OCI-LY7 (cell line): ENCODE results near the gene TMIGD2.

ENCODE experiments used
- CTCF ChIP-seq: fragments of 200-600 bp; sonication (generic); conservative IDR thresholded peaks from 2 replicates; pipeline ENCODE4 v1.5.1; 2014; ENCODE audit warnings: mild to moderate bottlenecking, antibody characterized with exemption, low read length, moderate library complexity, mixed read lengths
- EZH2phosphoT487 ChIP-seq: fragments of 200-600 bp; sonication (generic); IDR thresholded peaks from 2 replicates; pipeline ENCODE4 v1.6.1; 2018; ENCODE audit warnings: low read depth, borderline replicate concordance, mild to moderate bottlenecking, mixed run types, antibody characterized with exemption, low read length, moderate library complexity, mixed read lengths

DNA sequence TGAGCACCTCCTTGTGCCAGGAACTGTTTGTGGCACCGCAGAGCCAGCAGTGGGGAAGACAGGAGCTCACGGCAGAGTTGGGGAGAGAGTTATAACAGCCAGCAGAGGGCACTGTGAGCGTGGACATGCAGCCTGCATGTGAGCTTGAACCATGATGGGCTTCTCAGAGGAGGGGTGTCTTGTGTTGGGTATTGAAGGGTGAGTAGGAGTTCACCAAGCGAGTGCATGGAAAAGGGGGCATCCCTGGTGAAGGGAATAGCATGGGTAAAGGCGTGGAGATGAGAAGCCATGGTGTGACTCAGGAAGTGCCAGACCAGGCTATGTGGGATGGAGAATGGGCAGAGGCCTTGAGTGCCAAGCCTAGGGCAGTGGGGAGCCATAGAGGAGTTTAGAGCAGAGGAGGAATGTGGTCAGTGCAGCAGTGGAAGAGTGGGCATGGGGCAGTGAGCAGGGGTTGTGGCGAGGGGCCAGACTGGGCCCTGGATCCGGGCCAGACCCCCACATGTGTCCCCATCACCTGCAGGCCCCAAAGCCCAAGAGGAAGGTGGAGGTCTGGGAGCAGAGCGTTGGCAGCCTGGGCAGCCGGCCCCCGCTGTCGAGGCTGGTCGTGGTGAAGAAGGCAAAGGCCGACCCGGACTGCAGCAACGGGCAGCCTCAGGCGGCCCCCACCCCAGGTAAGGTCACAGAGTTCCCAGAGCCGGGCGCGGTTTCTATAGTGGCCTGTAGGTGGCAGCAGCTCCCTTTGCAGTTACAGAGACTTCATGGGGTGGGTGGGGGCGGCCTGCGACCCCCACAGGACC, 34.9 kb downstream of the TMIGD2 start:
- TF ChIP-seq CTCF (peak; percentile 78), EZH2phosphoT487 (no peak)
